Central memory CD4-positive, alpha-beta T cell (primary cell): Measurements from ENCODE around the gene TWSG1.

ENCODE experiments used
- DNase-seq: peaks from one replicate; pipeline ENCODE4 v3.0.0; 2022
- total RNA-seq, 3 experiments: gene quantifications; one replicate each; lab custom pipeline; 2026; lab: John Stamatoyannopoulos, UW

Gene TWSG1
- total RNA-seq, result 6.0 to 12.7 (median 10.3) reads per million in 3 experiments

DNA sequence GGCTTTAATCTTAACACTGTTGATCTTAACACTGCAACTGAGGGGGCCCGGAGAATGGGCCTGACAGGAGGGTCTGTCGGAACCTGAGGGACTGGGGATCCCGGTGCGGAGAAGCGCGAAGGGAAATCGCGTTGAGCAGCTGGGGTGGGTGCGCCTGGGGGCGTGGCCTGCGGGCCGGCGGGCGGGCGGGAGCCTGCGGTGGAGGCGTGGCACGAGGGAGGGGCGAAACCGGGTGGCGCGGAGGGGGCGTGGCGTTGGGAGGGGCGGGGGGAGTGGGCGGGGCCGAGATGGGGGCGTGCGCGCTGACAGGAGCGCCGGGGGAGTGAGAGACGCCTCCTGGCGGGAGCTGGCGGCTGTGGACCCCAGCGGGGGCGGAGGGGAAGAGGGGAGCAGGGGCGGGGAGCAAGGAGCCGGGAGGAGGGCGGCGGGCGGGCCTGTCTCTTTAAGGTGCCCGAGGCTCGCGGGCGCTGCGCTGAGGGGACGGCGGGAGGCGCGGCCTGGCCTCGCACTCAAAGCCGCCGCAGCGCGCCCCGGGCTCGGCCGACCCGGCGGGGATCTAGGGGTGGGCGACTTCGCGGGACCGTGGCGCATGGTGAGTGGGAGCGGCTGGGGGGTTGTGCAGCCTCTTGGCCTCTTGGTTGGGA lies at the start of gene TWSG1:
Gene TWSG1, plus strand, starts transcription at position 445 of the 644 bp plus-strand sequence. CDS start 2,457 bp downstream, outside the sequence.
- peak; percentile 89 for DNase-seq

DNA sequence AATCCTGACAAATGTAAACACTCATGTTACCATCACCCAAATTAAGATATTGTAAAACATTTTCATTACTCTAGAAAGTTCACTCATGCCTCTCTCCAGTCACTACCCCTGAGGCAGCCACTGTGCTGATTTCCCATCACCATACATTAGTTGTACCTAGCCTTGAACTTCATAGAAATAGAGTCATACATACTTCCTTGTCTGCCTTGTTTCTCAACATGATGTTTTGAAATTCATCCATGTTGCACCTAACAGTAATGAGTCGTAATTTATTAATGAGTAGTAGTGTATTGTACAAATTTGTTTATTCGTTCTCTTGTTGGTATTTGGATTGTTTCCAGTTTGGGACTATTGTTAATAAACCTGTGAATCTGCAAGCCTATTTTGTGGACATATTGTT lies 49.0 kb upstream of the TWSG1 start:
- no peak for DNase-seq

DNA sequence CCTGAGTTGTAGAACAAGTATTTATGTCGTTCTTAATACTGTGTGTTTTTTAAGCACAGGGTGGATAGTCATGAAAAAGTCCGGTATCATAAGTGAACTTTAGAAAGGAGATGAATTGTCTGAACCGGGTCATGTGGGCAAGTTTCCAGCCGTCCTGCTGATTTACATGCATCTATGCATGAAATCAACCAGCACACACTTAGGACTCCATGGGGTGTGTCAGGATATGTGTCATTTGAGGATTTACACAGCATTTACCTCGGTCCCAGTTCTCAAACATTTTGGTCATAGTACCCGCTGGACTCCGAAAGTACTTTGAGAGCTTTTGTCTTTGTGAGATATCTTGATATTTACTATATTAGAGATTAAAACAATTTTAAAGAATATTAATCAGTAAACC lies 47.5 kb upstream of the TWSG1 start:
- DNase-seq, result no peak

DNA sequence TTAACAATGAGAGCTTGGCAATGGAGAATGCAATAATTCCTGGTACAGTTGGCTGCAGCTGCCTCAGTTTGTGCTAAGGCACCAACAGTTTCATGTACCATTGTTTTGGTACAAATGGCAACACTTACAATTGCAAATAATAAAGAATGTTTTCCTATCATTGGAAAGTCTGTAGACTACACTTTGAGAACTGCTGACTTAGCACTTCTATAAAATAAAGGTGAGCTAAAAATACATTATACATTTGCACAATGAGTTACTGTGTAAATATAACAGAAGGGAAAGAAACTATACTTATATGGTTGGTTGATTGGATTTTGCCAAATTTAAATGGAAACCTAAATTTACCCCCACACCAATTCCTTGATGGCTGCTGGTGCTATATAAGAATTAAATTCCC lies 44.9 kb upstream of the TWSG1 start:
- no peak for DNase-seq

DNA sequence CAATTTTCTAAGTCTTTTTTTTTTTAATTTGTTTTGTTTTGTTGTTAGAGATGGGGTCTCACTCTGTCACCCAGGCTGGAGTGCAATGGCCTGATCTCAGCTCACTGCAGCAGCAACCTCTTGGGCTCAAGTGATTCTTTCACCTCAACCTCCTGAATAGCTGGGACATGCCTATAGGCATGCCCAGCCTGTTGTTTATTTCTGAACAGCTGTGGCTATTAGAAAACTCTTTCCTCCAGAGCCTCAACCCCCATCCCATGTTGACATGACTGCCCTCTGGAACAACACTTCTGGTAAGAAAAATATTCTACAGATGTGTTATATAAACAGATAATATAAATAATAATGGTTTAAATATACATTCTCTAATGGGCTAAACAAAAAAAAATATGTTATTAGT lies 44.4 kb upstream of the TWSG1 start:
- no peak for DNase-seq

DNA sequence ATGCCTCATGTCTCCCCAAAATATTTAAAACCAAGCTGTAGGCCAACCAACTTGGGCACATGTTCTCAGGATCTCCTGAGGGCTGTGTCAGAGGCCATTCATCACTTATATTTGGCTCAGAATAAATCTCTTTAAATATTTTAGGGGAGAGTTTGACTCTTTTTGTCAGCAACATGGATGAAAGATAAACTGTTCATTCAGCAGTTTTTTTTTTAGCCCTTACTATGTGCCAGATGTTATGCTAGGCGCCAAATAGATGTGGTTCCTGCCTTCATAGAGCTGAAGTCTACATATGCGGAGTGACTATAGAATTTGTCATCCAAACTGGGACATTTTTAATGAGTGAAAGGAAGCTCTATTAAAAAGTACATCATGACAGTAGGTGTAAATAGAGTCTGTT lies 42.5 kb upstream of the TWSG1 start:
- no peak for DNase-seq

DNA sequence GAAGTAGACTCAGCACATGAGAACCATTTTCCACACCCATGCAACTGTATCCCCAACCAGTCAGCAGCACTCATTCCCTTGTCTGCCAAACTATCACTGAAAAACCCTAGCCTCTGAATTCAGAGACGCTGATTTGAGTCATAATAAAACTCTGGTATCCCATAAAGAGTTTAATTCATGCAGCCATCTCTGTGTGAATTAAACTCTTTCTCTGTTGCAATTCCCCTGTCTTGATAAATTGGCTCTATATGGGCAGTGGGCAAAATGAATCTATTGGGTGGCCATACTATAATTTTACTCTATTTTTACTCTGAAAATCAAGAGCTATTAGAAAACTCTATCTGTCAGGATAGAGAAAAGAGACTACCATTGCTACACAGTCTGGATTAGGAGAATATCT lies 40.6 kb upstream of the TWSG1 start:
- DNase-seq, result no peak

DNA sequence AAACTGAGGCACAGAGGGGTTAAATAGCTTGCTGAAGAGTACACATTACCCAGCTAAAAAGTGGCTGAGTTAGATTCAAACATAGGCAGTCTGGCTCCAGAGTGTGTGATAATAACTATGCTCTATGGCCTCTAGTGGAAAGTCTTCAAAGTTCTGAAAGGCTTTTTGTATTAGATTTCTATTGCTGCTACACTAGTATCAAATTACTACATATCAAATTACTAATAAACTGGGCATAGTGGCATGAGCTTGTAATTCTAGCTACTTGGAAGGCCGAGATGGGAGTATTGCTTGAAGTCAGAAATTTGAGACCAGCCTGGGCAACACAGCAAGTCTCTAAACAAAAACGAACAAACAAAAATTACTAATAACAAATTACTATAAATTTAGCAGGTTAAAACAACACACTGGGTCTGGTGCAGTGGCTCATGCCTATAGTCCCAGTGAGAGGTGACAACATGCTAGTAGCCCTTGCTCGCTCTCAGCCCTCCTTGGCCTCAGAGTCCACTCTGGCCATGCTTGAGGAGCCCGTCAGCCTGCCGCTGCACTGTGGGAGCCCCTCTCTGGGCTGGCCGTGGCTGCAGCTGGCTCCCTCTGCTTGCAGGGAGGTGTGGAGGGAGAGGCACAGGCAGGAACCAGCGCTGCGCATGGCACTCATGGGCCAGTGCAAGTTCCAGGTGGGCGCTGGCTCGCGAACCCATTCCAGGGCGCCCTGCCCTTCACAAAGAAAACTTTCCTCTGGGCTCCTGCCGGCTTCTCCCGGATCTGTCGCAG lies 38.2 kb upstream of the TWSG1 start:
- no peak for DNase-seq

DNA sequence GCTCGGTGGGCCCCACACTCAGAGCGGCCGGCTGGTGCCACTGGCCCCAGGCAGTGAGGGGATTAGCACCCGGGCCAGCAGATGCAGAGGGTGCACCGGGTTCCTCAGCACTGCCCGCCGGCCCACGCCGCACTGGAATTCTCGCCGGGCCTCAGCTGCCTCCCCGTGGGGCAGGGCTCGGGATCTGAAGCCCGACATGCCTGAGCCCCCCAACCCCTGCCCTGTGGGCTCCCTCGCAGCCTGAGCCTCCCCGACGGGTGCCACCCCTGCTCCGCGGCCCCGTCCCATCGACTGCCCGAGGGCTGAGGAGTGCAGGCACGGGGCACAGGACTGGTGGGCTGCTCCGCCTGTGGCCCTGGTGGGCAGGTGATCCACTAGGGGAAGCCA lies 37.6 kb upstream of the TWSG1 start:
- DNase-seq, result no peak

DNA sequence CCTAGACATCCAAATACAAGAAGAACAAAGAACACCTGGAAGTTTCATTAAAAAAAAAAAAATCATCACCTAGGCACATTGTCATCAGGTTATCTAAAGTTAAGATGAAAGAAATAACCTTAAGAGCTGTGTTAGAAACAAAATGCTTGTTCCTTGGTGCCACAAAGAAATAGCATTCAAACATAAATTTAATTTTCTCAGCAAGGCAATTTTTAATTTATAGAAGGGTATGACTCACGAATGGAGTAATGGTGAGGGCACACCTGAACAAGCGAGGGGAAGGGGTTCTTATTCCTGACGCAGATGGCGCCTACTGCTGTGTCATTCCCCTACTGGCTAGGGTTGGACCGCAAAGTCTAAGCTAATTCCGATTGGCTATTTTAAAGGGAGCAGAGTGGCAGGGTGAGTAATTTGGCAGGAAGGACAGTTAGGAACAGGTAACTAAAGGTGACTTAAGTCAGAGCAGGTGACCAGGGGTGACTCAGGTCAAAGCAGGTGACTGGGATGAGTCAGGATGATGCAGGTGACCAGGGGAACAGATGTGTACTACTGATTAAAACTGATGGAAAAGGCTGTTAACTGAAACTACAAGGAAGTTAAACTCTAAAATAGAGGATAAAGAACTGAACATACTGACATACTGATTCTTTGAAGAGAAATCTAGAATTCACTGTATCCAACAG lies 30.0 kb upstream of the TWSG1 start:
- DNase-seq, result no peak

DNA sequence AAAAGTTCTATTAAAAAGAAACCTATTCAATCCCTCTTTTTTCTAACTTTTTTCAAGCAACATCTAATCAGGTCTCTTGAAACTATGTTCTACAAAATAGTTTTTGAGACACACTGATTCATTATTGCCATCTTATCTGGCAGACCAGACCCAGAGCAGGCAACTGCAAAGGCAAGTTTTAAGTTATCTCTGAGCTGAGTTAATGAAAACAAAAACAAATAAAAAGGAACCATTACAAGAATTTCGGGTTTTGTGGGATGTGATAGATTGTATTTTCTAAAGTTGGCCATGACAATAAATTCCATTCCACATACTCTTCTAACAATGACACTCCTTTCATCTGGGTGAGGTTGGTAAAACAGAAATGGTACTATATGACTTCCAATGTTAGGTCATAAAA lies 15.2 kb upstream of the TWSG1 start:
- DNase-seq, result no peak

DNA sequence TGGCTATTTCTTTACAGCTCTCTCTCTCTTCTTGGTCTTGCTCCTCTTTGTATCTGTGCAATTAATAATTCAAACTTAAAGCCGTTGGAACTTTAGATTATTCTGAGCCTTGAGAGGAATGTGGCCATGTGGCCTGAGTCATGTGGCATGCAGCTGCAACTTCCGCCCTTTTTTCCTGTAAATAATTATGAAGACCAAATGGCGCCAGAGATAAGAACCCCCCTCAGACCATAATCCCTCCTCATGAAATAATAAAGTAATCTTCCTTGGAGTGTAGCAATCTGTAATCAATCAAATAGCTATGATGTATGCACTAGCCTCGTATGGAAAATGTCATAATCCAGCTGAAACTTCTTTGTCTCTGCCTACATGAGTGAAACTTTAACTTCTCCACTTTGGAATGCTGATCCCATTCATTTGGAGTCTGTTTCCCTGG lies 13.5 kb upstream of the TWSG1 start:
- no peak for DNase-seq

DNA sequence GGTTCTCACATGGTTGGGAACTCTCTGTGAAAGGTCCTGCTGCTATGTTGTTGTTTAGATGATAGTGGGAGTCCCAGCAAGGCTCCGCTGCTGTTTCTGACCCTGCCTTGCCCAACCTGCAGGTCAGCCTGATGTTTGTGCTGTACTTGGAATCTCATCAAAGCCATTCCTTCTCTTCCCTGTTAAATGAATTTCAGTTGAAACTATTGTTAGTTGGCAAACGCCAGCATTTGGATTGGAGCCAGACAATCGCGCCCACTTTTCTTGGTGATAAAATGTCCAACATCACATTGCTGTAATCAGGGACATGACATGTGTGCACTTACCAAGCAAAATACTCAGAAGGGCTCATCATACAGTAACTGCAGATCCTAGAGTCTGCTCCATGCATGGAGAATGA lies 12.8 kb upstream of the TWSG1 start:
- no peak for DNase-seq

DNA sequence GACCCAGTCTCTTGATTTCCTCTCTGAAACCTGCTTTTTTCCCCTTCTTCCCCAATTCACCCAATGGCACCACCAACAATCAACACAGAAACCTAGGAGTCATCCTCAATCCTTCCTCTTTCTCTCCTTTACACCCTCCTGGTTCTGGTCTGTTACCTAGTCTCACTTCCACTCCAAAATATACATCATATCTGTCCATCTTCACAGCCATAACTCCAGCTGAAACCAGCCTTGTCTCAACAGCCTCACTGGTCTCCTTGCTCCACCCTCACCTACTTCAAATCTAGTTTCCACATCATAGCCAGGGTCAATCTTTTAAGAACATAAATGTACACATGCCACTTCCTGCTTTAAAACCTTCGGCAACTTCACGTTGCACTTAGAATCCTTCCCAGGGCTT lies 11.8 kb upstream of the TWSG1 start:
- DNase-seq, result no peak

DNA sequence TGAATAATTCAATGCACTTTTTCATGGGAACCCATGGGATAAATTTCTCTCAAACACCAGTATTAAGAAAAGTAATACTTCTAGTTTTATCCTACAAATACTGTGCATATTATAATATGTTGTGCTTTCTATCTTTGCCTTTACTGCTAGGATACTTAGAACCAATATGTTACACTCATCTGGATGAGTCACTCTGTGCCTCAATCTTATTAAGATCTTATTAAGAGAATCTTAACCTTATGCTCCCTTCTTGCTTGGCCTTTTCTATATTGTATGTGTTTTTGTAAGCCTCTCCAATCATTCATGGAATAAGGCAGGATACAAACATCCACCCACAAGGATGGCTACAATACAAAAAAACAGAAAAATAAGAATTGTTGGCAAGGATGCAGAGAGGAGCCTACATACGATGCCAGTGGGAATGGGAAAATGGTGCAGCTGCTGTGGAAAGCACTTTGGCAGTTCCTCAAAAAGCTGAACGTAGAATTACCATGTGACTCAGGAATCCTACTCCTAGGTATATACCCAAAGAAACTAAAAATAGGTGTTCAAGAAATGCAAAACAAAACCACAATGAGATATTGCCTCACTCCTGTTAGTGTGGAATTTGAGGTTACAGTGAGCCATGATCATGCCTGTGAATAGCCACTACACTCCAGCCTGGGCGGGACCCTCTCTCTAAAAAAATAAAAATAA lies 10.7 kb upstream of the TWSG1 start:
- no peak for DNase-seq

DNA sequence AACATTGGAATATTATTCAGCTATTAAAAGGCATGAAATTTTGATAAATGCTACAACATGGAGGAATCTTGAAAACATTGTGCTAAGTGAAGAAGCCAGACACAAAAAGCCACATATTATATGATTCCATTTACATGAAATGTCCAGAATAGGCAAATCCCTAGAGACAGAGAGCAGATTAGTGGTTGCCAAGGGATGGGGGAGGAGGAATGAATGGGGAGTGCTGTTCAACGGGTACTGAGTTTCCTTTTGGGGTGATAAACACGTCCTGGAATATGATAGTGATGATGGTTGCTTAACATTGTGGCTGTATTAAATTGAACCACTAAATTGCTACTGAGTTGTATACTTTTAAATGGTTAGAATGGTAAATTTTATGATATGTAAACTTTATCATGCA lies 8.9 kb upstream of the TWSG1 start:
- DNase-seq, result no peak

DNA sequence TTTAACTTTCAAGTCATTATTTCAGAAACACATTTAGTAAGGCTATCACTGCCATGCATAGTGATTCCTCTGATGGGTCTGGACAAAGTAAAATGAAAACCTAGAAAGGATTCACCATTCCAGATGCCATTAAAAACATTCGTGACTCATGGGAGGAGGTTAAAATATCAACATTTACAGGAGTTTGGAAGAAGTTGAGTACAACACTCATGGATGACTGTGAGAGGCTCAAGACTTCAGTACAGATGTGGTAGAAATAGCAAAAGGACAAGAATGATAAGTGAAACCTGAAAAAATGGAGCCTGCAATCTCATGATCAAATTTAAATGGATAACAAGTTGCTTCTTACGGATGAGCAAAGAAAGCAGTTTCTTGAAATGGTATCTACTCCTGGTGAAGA lies 5.8 kb upstream of the TWSG1 start:
- no peak for DNase-seq

DNA sequence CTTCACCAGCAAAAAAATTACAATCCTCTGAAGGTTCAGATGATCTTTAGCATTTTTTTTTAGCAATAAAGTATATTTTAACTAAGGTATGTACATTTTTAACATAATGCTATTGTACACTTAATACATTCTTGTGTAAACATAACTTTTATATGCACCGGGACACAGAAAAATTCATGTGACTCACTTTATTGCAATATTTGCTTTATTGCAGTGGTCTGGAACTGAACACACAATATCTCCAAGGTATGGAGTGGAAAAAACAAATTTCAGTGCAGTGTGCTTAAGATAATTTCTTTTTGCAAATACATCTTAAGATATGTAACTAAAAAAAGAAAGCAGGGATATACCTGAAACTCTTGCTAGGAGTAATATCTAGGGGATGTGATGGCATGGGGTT lies 5.1 kb upstream of the TWSG1 start:
- no peak for DNase-seq

DNA sequence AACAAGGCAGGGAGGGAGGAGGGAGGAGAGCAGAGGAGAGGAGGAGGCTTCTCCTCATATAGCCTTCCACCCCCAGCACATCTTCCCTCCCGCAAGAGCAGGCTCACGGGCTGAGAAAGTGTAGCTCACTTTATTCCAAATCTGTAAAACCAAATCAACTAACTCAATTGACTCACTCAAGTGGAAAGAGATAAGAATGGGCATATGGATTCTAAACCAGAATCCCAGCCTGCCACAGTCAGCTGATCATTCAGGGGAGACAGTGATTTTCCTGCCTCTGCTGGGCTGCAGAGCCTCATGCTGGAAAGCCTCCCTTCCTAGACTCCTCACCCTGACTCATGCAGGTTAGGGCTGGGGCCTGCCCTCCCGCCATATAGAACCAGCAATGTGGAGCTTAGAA lies 4.2 kb upstream of the TWSG1 start:
- no peak for DNase-seq

DNA sequence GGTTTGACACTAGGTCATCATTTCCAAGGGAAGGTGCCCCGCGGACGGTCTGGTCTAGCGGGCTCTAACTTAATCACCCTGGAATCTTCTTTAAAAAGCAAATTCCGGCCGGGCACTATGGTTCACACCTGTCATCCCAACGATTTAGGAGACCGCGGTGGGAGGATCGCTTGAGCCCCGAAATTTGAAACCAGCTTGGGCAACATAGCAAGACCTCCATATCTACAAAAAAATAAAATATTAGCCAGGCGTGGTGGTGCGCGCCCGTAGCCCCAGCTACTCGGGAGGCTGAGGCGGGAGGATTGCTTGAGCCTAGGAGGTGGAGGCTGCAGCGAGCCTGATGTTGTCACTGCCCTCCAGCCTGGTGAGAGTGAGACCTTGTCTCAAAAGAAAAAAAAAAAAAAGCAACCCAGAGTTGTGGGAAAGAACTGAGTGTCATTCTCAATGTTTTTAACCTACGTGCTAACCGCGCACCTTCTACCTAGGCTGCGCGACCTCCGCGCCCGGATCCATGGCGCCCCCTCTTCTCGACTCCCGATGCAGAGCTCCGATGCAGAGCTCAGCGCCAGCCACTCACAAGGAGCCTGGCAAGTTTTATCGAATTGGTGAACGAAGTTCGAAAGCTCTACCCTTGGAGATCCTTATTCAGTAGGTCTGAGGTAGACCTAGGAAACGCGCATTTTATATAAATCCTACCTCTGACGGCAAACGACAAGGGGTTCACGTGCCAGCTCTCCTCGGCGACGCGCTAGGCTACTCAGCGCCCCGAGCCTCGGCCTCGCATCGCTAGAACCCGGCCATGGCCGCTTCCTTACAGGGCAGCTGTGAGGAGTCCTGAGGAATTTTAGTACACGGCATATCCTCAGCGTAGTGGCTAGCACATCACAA lies 888 bp upstream of the TWSG1 start:
- DNase-seq, result no peak

DNA sequence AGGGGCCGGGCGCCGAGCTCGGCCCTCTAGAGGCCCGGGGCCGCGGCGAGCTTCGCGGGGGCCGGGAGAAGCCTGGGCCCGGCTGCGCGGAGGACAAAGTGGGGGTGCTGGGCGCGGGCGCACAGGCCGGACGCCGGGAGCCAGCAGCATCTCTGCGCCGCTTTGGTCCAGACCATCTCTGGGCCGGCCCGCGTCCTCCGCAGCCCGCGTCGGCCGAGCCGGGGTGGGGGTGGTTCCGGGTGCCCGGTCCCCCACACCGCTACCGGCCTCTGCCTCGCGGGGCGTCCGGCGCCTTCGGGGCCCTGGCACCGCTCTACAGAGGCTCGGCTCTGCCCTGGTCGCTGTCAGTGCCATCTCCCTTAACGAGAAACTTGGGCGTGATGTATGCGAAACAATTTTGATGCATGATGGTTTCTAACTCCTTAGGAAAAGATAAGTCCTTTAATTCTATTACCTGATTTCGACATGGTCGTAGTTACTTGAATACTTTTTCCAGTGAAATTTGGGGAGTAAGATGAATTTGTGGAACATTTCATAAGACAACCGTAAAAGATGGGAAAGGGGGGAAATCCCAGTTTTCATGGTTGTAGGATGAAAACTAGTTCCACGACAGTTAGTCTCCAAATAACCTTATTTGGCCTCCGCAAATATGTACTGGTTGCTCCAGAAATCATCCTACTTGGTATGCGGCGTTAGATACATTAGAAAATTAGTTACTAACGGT lies 562 bp downstream of the TWSG1 start:
- DNase-seq, result no peak

DNA sequence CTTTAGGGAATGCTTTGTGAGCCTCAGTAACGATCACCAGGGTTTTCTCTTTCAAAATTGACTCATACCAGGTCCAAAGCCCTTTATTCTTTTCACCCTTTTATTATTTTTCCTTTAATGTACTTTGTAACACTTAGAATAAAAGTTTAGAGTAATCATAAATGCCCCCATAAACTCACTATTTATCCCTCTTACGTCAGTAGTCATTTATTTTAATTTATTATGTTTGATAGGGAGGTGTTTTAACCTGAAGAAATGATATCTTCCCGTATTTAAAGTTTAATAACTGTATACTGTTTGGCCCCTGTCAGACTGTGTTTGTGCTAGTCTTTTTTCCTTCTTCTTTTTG lies 1.1 kb downstream of the TWSG1 start:
- no peak for DNase-seq
